Measurements from ENCODE around the gene PTTG2. TPM values are rescaled to one million over a fixed set of nuclear protein-coding genes. Genes with fewer than 3 reads are reported as not detected.

PTTG2 gene
- total and polyA plus RNA-seq, 2 of the 13 experiments (the other 11 are each of a cell fraction or from before 2014, with no cell fraction given): not detected

DNA sequence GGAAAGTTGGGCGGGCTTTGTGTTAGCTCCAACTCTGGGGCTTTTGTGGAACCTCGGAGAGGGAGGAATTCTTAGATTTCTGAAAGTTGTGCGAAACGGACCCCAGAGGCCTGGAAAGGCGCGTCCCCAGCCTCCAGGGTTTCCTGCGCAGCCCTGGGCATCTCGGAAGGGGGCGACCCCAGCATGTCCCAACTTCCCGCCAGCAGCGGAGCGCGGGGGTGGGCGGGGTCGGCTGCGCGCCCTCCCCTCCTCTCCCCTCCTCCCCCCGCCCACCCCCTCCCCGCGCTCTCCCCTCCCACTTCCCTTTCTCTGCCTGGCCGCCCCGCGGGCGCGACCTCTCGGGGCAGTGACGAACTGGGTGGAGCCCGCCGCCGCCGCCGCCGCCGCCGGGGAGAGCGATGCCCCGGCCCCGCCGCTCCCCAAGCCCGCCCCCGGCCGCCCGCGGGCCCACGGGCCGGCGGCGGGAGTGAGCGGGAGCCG, 16.8 kb downstream of the PTTG2 start (continued):
- TF ChIP-seq CHD4 (IDR thresholded peaks at IDR 0.05; ENCODE audit: borderline replicate concordance, low read length) (0 out of 2 replicates have a peak, but pooled peaks have one; percentile 1), SOX13 (IDR thresholded peaks at IDR 0.05) (no peak), SOX13 (CRISPR knock-in tag; conservative IDR thresholded peaks at IDR 0.05 in 1 of 2, IDR thresholded peaks at IDR 0.05 in 1 of 2) (no peak), RXRB (CRISPR knock-in tag; IDR thresholded peaks at IDR 0.05; ENCODE audit: borderline replicate concordance) (no peak), ZSCAN31 (CRISPR knock-in tag; IDR thresholded peaks at IDR 0.05; ENCODE audit: low read depth) (no peak), KDM4B (CRISPR knock-in tag; IDR thresholded peaks at IDR 0.05) (no peak), KAT8 (CRISPR knock-in tag; IDR thresholded peaks at IDR 0.05) (0 out of 2 replicates have a peak, but pooled peaks have one; percentile 6), ELF1 (CRISPR knock-in tag; IDR thresholded peaks at IDR 0.05) (0 out of 2 replicates have a peak, but pooled peaks have one; percentile 19), ZNF562 (CRISPR knock-in tag; IDR thresholded peaks at IDR 0.05; ENCODE audit: borderline replicate concordance) (no peak), RFXAP (CRISPR knock-in tag; IDR thresholded peaks at IDR 0.05; ENCODE audit: borderline replicate concordance) (no peak), TEAD3 (CRISPR knock-in tag; optimal IDR thresholded peaks at IDR 0.05; ENCODE audit: borderline replicate concordance) (no peak), ZNF441 (CRISPR knock-in tag; IDR thresholded peaks at IDR 0.05; ENCODE audit: borderline replicate concordance) (no peak), ZNF484 (CRISPR knock-in tag; IDR thresholded peaks at IDR 0.05; ENCODE audit: borderline replicate concordance, low read depth) (no peak), MTA3 (CRISPR knock-in tag; IDR thresholded peaks at IDR 0.05) (no peak), HMG20A (CRISPR knock-in tag; IDR thresholded peaks at IDR 0.05; ENCODE audit: borderline replicate concordance) (no peak), ZNF580 (CRISPR knock-in tag; IDR thresholded peaks at IDR 0.05; ENCODE audit: borderline replicate concordance, low read depth) (no peak), HDAC1 (CRISPR knock-in tag; IDR thresholded peaks at IDR 0.05) (no peak; the same call in 1 of the 2 replicates), HNRNPK (IDR thresholded peaks at IDR 0.05; ENCODE audit: low read depth, low read length, poor library complexity, severe bottlenecking) (peak; percentile 97), SRF (IDR thresholded peaks at IDR 0.05; ENCODE audit: low read depth, low read length) (no peak), ZNF839 (CRISPR knock-in tag; IDR thresholded peaks at IDR 0.05; ENCODE audit: borderline replicate concordance) (no peak), ZBTB7B (CRISPR knock-in tag; IDR thresholded peaks at IDR 0.05) (peak; percentile 33; the same call in 1 of the 2 replicates), IKZF5 (CRISPR knock-in tag; IDR thresholded peaks at IDR 0.05) (no peak), FOXP1 (IDR thresholded peaks at IDR 0.05) (no peak), FOXP1 (CRISPR knock-in tag; IDR thresholded peaks at IDR 0.05) (no peak), EED (CRISPR knock-in tag; IDR thresholded peaks at IDR 0.05) (no peak)
- TF ChIP-seq, protein P1, sequence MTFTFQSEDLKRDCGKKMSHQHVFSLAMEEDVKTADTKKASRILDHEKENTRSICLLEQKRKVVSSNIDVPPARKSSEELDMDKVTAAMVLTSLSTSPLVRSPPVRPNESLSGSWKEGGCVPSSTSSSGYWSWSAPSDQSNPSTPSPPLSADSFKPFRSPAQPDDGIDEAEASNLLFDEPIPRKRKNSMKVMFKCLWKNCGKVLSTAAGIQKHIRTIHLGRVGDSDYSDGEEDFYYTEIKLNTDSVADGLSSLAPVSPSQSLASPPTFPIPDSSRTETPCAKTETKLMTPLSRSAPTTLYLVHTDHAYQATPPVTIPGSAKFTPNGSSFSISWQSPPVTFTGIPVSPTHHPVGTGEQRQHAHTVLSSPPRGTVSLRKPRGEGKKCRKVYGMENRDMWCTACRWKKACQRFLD (CRISPR knock-in tag; IDR thresholded peaks at IDR 0.05; ENCODE audit: borderline replicate concordance): no peak
- TF ChIP-seq, protein P2, sequence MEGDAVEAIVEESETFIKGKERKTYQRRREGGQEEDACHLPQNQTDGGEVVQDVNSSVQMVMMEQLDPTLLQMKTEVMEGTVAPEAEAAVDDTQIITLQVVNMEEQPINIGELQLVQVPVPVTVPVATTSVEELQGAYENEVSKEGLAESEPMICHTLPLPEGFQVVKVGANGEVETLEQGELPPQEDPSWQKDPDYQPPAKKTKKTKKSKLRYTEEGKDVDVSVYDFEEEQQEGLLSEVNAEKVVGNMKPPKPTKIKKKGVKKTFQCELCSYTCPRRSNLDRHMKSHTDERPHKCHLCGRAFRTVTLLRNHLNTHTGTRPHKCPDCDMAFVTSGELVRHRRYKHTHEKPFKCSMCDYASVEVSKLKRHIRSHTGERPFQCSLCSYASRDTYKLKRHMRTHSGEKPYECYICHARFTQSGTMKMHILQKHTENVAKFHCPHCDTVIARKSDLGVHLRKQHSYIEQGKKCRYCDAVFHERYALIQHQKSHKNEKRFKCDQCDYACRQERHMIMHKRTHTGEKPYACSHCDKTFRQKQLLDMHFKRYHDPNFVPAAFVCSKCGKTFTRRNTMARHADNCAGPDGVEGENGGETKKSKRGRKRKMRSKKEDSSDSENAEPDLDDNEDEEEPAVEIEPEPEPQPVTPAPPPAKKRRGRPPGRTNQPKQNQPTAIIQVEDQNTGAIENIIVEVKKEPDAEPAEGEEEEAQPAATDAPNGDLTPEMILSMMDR (CRISPR knock-in tag; IDR thresholded peaks at IDR 0.05): peak; percentile 49
- TF ChIP-seq, protein P3, sequence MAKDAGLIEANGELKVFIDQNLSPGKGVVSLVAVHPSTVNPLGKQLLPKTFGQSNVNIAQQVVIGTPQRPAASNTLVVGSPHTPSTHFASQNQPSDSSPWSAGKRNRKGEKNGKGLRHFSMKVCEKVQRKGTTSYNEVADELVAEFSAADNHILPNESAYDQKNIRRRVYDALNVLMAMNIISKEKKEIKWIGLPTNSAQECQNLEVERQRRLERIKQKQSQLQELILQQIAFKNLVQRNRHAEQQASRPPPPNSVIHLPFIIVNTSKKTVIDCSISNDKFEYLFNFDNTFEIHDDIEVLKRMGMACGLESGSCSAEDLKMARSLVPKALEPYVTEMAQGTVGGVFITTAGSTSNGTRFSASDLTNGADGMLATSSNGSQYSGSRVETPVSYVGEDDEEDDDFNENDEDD (CRISPR knock-in tag; IDR thresholded peaks at IDR 0.05; ENCODE audit: borderline replicate concordance): peak; percentile 68; the same call in 1 of the 2 replicates

Data from HepG2 (cell line).